Mucosa of descending colon (tissue), 3 donors: ENCODE data around the gene THSD7B. TPM values are rescaled to one million over a fixed set of nuclear protein-coding genes. Genes with fewer than 3 reads are reported as not detected.

Experiments used
- ATAC-seq: fragments of 200-7000 bp; cut with Tn5 transposase; one replicate; pipeline ENCODE4 v1.9.1; 2020; ENCODE audit warnings: mild to moderate bottlenecking, moderate library complexity
- DNase-seq, 3 donors: peaks; one replicate each; pipeline ENCODE4 v3.0.0-alpha.2; 2020
- H3K36me3 ChIP-seq: fragments of 200-600 bp; one replicate; pipeline ENCODE4 v1.8.0; 2021; ENCODE audit warnings: low read depth, mild to moderate bottlenecking
- H3K4me1 ChIP-seq: fragments of 200-600 bp; one replicate; pipeline ENCODE4 v1.8.0; 2021; ENCODE audit warnings: low read depth, mild to moderate bottlenecking
- H3K4me3 ChIP-seq: fragments of 200-600 bp; one replicate; pipeline ENCODE4 v1.8.0; 2021; ENCODE audit warnings: mild to moderate bottlenecking
- H3K9me3 ChIP-seq: fragments of 200-600 bp; one replicate; pipeline ENCODE4 v1.8.0; 2021; ENCODE audit warnings: mild to moderate bottlenecking
- intact Hi-C, 2 donors: fragments of 100-400 bp; cut with DNase I in 1 of 2; cut with micrococcal nuclease in 1 of 2; formaldehyde crosslinking; loops; one replicate each; pipeline versions ENCODE4 v1.11.0 to v1.11.1; 2022; cut with DNase I, micrococcal nuclease
- total RNA-seq, 3 donors: library from RNA; stranded (reverse); fragmentation: NEBNext Ultra II Directional in 2 of 3; extraction: Animal tissue kit (Norgen Biotek cat#: 25700) in 2 of 3; gene quantifications; one replicate each; pipeline versions ENCODE4 v1.2.1 to v1.2.4, GENCODE V29; 2021 to 2023
- TF ChIP-seq, protein P1 (sequence below): fragments of 200-600 bp; IDR thresholded peaks from one replicate; pipeline ENCODE4 v1.8.0; 2022; ENCODE audit warnings: antibody characterized with exemption, mild to moderate bottlenecking
- donor health status: DM: no; HTN: no; CAD: no; lungs with moderate emphysema.
- donor health status: DM: no; HTN: no; CAD: no.
- donor health status: DM: no; HTN: yes; CAD: no.

Gene THSD7B
- total RNA-seq, 3 donors from 2014 or later: 0.85 TPM; not detected in 2

DNA sequence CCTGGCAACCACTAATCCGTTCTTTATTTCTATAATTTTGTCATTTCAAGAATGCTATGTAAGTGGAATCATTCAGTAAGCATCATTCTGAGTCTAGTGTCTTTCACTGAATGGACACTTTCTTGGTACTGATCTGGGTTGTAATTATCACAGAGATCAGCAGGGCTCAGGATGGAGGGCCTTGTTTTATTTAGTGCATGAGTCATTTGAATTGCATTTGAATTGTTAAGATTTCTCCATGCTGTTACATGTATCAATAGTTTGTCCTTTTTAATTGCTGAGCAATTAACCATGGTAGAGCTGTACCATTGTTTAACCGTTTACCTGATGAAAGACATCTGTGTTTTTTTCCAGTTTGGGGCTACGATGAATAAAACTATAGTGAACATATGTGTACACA lies 256.4 kb downstream of the THSD7B start:
- intact Hi-C loops: no loop called here
- ATAC-seq: no peak
- no peaks in the 10 kb centered on the region for H3K4me1 ChIP-seq
- H3K4me3 ChIP-seq: no peak overlapping the region
- no peaks in the 10 kb centered on the region for H3K36me3 ChIP-seq
- DNase-seq: no peak
- no peaks in the 10 kb centered on the region for H3K9me3 ChIP-seq
- TF ChIP-seq, protein P1, sequence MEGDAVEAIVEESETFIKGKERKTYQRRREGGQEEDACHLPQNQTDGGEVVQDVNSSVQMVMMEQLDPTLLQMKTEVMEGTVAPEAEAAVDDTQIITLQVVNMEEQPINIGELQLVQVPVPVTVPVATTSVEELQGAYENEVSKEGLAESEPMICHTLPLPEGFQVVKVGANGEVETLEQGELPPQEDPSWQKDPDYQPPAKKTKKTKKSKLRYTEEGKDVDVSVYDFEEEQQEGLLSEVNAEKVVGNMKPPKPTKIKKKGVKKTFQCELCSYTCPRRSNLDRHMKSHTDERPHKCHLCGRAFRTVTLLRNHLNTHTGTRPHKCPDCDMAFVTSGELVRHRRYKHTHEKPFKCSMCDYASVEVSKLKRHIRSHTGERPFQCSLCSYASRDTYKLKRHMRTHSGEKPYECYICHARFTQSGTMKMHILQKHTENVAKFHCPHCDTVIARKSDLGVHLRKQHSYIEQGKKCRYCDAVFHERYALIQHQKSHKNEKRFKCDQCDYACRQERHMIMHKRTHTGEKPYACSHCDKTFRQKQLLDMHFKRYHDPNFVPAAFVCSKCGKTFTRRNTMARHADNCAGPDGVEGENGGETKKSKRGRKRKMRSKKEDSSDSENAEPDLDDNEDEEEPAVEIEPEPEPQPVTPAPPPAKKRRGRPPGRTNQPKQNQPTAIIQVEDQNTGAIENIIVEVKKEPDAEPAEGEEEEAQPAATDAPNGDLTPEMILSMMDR: no peak

DNA sequence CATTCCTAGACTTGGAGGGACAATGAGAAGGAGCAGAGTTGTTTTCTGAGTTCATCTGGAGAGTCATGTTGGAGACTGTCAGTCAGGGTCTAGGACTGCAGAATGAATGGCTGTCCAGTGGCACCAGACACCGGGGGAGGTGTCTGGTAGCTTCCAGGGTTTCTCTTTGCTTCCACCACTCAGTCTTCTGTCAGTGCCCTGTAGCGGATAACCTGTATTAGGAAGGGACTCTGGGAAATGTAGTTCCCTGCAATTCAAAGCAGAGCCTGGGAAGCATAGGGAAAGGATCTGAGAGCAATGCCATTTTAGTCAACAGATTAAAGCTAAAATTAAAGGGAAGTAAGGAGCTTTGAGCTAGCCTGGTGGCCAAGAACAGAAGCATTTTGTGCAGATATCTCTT lies 257.9 kb downstream of the THSD7B start:
- DNase-seq (no peak), ATAC-seq (no peak)
- H3K9me3 ChIP-seq: no peaks in the 10 kb centered on the region
- TF ChIP-seq, protein P1: no peak
- no peaks in the 10 kb centered on the region for H3K36me3 ChIP-seq
- H3K4me1 ChIP-seq: no peaks in the 10 kb centered on the region
- intact Hi-C loops: no loop called here
- H3K4me3 ChIP-seq: no peak overlapping the region

DNA sequence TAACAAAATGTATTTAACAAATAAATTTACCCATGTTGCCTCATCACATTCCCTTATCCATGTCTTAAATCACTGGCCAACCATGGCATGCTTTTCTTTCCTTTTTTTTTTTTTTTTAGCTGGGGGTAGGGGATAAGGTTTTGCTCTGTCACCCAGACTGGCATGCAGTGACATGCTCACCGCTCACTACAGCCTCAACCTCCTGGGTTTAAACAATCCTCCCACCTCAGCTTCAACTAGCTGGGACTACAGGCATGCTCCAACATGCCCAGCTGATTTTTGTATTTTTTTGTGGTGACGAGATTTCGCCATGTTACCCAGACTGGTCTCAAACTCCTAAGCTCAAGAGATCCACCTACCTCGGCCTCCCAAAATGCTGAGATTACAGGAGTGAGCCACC lies 266.4 kb downstream of the THSD7B start:
- Histone ChIP-seq H3K9me3 (no peaks in the 10 kb centered on the region), H3K4me3 (no peak overlapping the region), H3K4me1 (no peaks in the 10 kb centered on the region), H3K36me3 (no peaks in the 10 kb centered on the region)
- TF ChIP-seq, protein P1: no peak
- intact Hi-C loops: no loop called here
- DNase-seq: no peak
- no peak for ATAC-seq

DNA sequence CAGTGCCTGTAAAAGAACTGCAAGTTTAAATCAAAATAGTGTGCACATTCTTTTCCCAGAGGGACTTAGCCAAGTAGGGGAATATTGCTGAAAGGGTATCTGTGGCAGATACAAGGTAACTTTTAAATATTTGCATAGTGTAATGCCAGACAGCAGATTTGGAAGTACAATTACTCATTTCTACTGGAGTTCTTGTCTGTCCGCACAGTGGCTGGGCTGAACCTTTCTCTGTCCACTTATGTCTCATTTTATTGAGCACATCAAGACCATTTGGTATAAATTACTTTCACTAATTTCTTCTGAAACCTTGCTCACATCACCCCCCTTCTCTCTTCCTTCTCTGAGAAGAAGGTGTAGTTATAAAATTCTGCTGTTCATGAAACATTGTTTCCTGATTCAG lies 271.3 kb downstream of the THSD7B start:
- TF ChIP-seq, protein P1: no peak
- H3K4me3 ChIP-seq: no peak overlapping the region

DNA sequence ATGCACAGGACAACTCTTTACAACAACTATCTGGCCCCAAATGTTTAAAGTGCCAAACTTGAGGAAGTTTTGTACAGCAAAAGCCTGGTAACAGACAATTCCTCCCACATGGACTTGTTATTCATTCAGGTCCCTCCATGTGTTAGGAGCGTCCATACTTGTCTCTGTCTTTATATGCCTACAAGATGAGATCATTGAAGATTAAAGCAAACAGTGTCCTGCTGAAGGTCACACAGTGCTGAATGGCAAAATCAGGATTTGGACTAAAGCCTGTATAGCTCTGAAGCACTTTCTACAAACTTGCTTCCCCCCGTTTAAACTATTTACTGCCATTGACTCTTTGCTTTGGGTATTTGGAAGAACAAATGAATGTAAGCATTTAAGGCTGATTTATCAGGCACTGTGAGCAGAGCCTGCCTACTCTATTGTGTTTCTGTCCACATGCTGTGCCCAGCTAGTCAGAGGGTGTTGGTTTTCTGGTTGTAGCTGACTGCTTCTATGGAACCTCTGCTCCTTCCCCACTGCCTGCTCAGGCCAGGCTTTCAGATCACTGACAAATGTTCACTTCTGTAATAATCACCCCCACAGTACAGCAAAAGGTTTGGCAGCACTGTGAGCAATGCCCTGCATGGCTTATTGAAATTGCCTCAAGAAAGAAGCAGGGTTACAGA lies 274.3 kb downstream of the THSD7B start:
- no peak for ATAC-seq
- no peak for DNase-seq
- no peaks in the 10 kb centered on the region for H3K4me1 ChIP-seq
- intact Hi-C loops: no loop called here
- TF ChIP-seq, protein P1: no peak
- no peaks in the 10 kb centered on the region for H3K9me3 ChIP-seq
- no peak overlapping the region for H3K4me3 ChIP-seq
- H3K36me3 ChIP-seq: no peaks in the 10 kb centered on the region

More for the DNA sequence above, 271.3 kb downstream of the THSD7B start:
- no peak for ATAC-seq
- Histone ChIP-seq H3K36me3 (no peaks in the 10 kb centered on the region), H3K4me1 (no peaks in the 10 kb centered on the region), H3K9me3 (no peaks in the 10 kb centered on the region)
- intact Hi-C loops: no loop called here
- DNase-seq: no peak

DNA sequence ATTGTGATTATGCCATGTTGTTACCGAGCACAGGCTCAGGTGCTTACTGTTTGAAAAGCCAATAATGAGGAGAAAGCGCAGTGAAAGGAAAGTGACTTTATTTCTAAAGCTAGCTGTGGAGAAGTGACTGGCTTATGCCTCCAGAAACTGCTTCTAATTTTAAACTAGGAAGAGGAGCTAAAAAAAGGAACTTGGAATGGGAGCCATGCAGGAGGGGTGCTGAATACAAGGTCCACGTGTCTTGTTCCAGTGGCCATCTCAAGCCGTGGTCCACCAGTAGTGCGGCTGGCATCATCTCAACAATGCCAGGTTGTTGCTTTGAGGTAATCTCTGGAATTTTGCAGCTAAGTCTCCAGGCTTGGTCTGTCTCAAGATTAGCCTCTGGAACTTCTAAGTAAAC lies 282.0 kb downstream of the THSD7B start:
- intact Hi-C loops: no loop called here
- Histone ChIP-seq H3K4me1 (no peaks in the 10 kb centered on the region), H3K36me3 (no peaks in the 10 kb centered on the region), H3K4me3 (no peak overlapping the region), H3K9me3 (no peaks in the 10 kb centered on the region)
- TF ChIP-seq, protein P1: no peak
- DNase-seq: no peak
- ATAC-seq: no peak
